ENCODE data around the gene SSC4D.
"Not testable (repeated sequence)": the region's sequence is repeated elsewhere in the genome, so short reads cannot be mapped to it uniquely, and the experiment has no call there.

The SSC4D gene

GRCh38 chr7:76417654-76418310, 8.3 kb upstream of the SSC4D start:
- DNase-seq, result not testable (repeated sequence)

GRCh38 chr7:76412249-76412648, 2.8 kb upstream of the SSC4D start:
- no peak for DNase-seq

- no peak for DNase-seq
Measured at GRCh38 chr7:76411626-76412025, 2.1 kb upstream of the SSC4D start.

- no peak for DNase-seq
Measured at GRCh38 chr7:76408121-76408560, 1.4 kb downstream of the SSC4D start.

GRCh38 chr7:76407718-76408117, 1.8 kb downstream of the SSC4D start:
- DNase-seq, result no peak

- no peak for DNase-seq
Measured at GRCh38 chr7:76405738-76406137, 3.8 kb downstream of the SSC4D start.

- DNase-seq, result no peak
Measured at GRCh38 chr7:76403780-76404494, 5.6 kb downstream of the SSC4D start.

- not testable (repeated sequence) for DNase-seq
Measured at GRCh38 chr7:76403097-76403496, 6.4 kb downstream of the SSC4D start.

GRCh38 chr7:76400248-76400647, 9.2 kb downstream of the SSC4D start:
- DNase-seq, result no peak

- peak; percentile 48 to 80 for DNase-seq
Measured at GRCh38 chr7:76397409-76398183, 11.9 kb downstream of the SSC4D start.

- no peak for DNase-seq
Measured at GRCh38 chr7:76396864-76397263, 12.6 kb downstream of the SSC4D start.

- no peak for DNase-seq
Measured at GRCh38 chr7:76395965-76396726, 13.4 kb downstream of the SSC4D start.

- DNase-seq, result not testable (repeated sequence)
Measured at GRCh38 chr7:76395605-76395964, 13.9 kb downstream of the SSC4D start.

GRCh38 chr7:76394957-76395356, 14.5 kb downstream of the SSC4D start:
- DNase-seq, result no peak

- DNase-seq, result peak; percentile 66 to 87
Measured at GRCh38 chr7:76393116-76394031, 16.1 kb downstream of the SSC4D start.

GRCh38 chr7:76392531-76393115, 16.9 kb downstream of the SSC4D start:
- DNase-seq, result no peak

GRCh38 chr7:76390092-76390491, 19.4 kb downstream of the SSC4D start:
- no peak for DNase-seq

- DNase-seq, result not testable (repeated sequence)
Measured at GRCh38 chr7:76387789-76388188, 21.7 kb downstream of the SSC4D start.

GRCh38 chr7:76386691-76387260, 22.7 kb downstream of the SSC4D start:
- DNase-seq, result no peak

- DNase-seq, result no peak
Measured at GRCh38 chr7:76383089-76383944, 26.2 kb downstream of the SSC4D start.
